NCI-H128 (cell line): Measurements from ENCODE around the gene FBXO10.
"Not testable (repeated sequence)": the region's sequence is repeated elsewhere in the genome, so short reads cannot be mapped to it uniquely, and the experiment has no call there.

ENCODE experiments used
- DNase-seq: peaks from one replicate; lab custom pipeline; 2025; ENCODE audit not compliant: unreplicated experiment; lab: John Stamatoyannopoulos, UW

FBXO10 gene

GRCh38 chr9:37515620-37516258, 60.4 kb downstream of the FBXO10 start:
- no peak for DNase-seq

- DNase-seq, result no peak
Observed at GRCh38 chr9:37514999-37515398, 61.2 kb downstream of the FBXO10 start.

- DNase-seq, result not testable (repeated sequence)
Observed at GRCh38 chr9:37514415-37514814, 61.8 kb downstream of the FBXO10 start.

- DNase-seq, result no peak
Observed at GRCh38 chr9:37512437-37512836, 63.7 kb downstream of the FBXO10 start.

- DNase-seq, result no peak
Observed at GRCh38 chr9:37511016-37512010, 64.9 kb downstream of the FBXO10 start.

GRCh38 chr9:37510053-37510452, 66.1 kb downstream of the FBXO10 start:
- not testable (repeated sequence) for DNase-seq

- DNase-seq, result no peak
Observed at GRCh38 chr9:37509536-37509935, 66.6 kb downstream of the FBXO10 start.

- no peak for DNase-seq
Observed at GRCh38 chr9:37508834-37509206, 67.4 kb downstream of the FBXO10 start.

GRCh38 chr9:37508135-37508833, 67.9 kb downstream of the FBXO10 start:
- DNase-seq, result no peak

GRCh38 chr9:37507566-37508134, 68.5 kb downstream of the FBXO10 start:
- no peak for DNase-seq

GRCh38 chr9:37504605-37505004, 71.6 kb downstream of the FBXO10 start:
- no peak for DNase-seq

GRCh38 chr9:37503736-37504135, 72.4 kb downstream of the FBXO10 start:
- DNase-seq, result no peak

- no peak for DNase-seq
Observed at GRCh38 chr9:37501957-37502596, 74.1 kb downstream of the FBXO10 start.

GRCh38 chr9:37499297-37499696, 76.9 kb downstream of the FBXO10 start:
- no peak for DNase-seq

- DNase-seq, result no peak
Observed at GRCh38 chr9:37498457-37498856, 77.7 kb downstream of the FBXO10 start.

GRCh38 chr9:37497320-37497719, 78.9 kb downstream of the FBXO10 start:
- DNase-seq, result no peak

- no peak for DNase-seq
Observed at GRCh38 chr9:37496020-37496419, 80.2 kb downstream of the FBXO10 start.

- no peak for DNase-seq
Observed at GRCh38 chr9:37495571-37495970, 80.6 kb downstream of the FBXO10 start.

- no peak for DNase-seq
Observed at GRCh38 chr9:37491939-37492338, 84.2 kb downstream of the FBXO10 start.

GRCh38 chr9:37486616-37487548, 89.3 kb downstream of the FBXO10 start:
- DNase-seq, result no peak
